GM23248 (cell line): Measurements from ENCODE around the gene TM9SF1. TPM values are rescaled to one million over a fixed set of nuclear protein-coding genes. Genes with fewer than 3 reads are reported as not detected.
A peak's percentile ranks its signal among the peaks of the same experiment; 100 is the strongest.

Experiments used
- DNase-seq: peaks from one replicate; pipeline ENCODE4 v3.0.0-alpha.2; 2015
- H2AFZ ChIP-seq: fragments of 200-600 bp; sonication (generic); 2 replicates; pipeline ENCODE4 v1.6.1; 2016; ENCODE audit warnings: antibody characterized with exemption
- H3F3A ChIP-seq: fragments of 200-600 bp; sonication (generic); 2 replicates; pipeline ENCODE4 v1.6.1; 2016; ENCODE audit warnings: mild to moderate bottlenecking, antibody characterized with exemption, mixed run types; ENCODE audit not compliant: insufficient read depth
- H3K27ac ChIP-seq: fragments of 200-600 bp; sonication (generic); 2 replicates; pipeline ENCODE4 v1.5.1; 2016; ENCODE audit warnings: mild to moderate bottlenecking
- H3K27me3 ChIP-seq: fragments of 200-600 bp; sonication (generic); replicated peaks from 2 replicates; pipeline ENCODE4 v1.6.1; 2016; ENCODE audit warnings: mild to moderate bottlenecking; ENCODE audit not compliant: insufficient read depth
- H3K36me3 ChIP-seq: fragments of 200-600 bp; sonication (generic); 2 replicates; pipeline ENCODE4 v1.6.1; 2016; ENCODE audit warnings: low read depth, mild to moderate bottlenecking
- H3K4me1 ChIP-seq: fragments of 200-600 bp; sonication (generic); 2 replicates; pipeline ENCODE4 v1.6.1; 2016; ENCODE audit warnings: mild to moderate bottlenecking; ENCODE audit not compliant: insufficient read depth
- H3K4me2 ChIP-seq: fragments of 200-600 bp; sonication (generic); one replicate; pipeline ENCODE4 v1.6.1; 2016; ENCODE audit warnings: mild to moderate bottlenecking; ENCODE audit not compliant: unreplicated experiment
- H3K4me3 ChIP-seq: fragments of 200-600 bp; sonication (generic); 2 replicates; pipeline ENCODE4 v1.5.1; 2016; ENCODE audit warnings: mild to moderate bottlenecking
- H3K79me2 ChIP-seq: fragments of 200-600 bp; sonication (generic); 2 replicates; pipeline ENCODE4 v1.6.1; 2016; ENCODE audit warnings: mild to moderate bottlenecking; ENCODE audit not compliant: insufficient read depth
- H3K9ac ChIP-seq: fragments of 200-600 bp; sonication (generic); 2 replicates; pipeline ENCODE4 v1.6.1; 2016; ENCODE audit warnings: mild to moderate bottlenecking
- H3K9me2 ChIP-seq: fragments of 200-600 bp; sonication (generic); 2 replicates; pipeline ENCODE4 v1.6.1; 2016; ENCODE audit warnings: mixed run types, mild to moderate bottlenecking, moderate library complexity; ENCODE audit not compliant: insufficient read depth
- H3K9me3 ChIP-seq: fragments of 200-600 bp; sonication (generic); one replicate; pipeline ENCODE4 v1.6.1; 2017; ENCODE audit warnings: low read depth
- H4K20me1 ChIP-seq: fragments of 200-600 bp; sonication (generic); 2 replicates; pipeline ENCODE4 v1.6.0; 2016; ENCODE audit not compliant: insufficient read depth
- EZH2 ChIP-seq: fragments of 200-600 bp; sonication (generic); IDR thresholded peaks from 2 replicates; pipeline ENCODE4 v1.6.1; 2018; ENCODE audit warnings: antibody characterized with exemption, mild to moderate bottlenecking; ENCODE audit not compliant: insufficient read depth, poor library complexity, severe bottlenecking
- EZH2phosphoT487 ChIP-seq: fragments of 200-600 bp; sonication (generic); IDR thresholded peaks from 2 replicates; pipeline ENCODE4 v1.6.1; 2018; ENCODE audit warnings: antibody characterized with exemption, moderate library complexity, mild to moderate bottlenecking, low read depth; ENCODE audit not compliant: insufficient read depth
- WGBS, 2 experiments: methylation state at CpG; one replicate each; pipeline ENCODE4 v1.1.6; 2015 to 2017; ENCODE audit warnings: low lambda C conversion rate in 2 of 2, low coverage in 1 of 2; ENCODE audit errors: missing lambda C conversion rate in 2 of 2; 5-methylcytosine and 5-hydroxymethylcytosine counted together
- in situ Hi-C: fragments of 300-500 bp; cut with MboI; formaldehyde crosslinking; loops from 2 replicates; pipeline ENCODE4 v1.15.0; 2020
- polyA plus RNA-seq: library from polyadenylated mRNA; unstranded; fragments of >200 nt; fragmentation: Nextera tagmentation; extraction: Ambion mirVana; gene quantifications from 2 replicates; pipeline ENCODE4 v1.2.1, GENCODE V29; 2016
- total RNA-seq: library from RNA; depleted of rRNA; stranded (reverse); fragments of >200 nt; shearing (Covaris generic); gene quantifications from 2 replicates; pipeline ENCODE4 v1.2.3, GENCODE V29; 2014

TM9SF1 gene
- total and polyA plus RNA-seq, 2 experiments from 2014 or later, result 93.8 to 102 TPM

DNA sequence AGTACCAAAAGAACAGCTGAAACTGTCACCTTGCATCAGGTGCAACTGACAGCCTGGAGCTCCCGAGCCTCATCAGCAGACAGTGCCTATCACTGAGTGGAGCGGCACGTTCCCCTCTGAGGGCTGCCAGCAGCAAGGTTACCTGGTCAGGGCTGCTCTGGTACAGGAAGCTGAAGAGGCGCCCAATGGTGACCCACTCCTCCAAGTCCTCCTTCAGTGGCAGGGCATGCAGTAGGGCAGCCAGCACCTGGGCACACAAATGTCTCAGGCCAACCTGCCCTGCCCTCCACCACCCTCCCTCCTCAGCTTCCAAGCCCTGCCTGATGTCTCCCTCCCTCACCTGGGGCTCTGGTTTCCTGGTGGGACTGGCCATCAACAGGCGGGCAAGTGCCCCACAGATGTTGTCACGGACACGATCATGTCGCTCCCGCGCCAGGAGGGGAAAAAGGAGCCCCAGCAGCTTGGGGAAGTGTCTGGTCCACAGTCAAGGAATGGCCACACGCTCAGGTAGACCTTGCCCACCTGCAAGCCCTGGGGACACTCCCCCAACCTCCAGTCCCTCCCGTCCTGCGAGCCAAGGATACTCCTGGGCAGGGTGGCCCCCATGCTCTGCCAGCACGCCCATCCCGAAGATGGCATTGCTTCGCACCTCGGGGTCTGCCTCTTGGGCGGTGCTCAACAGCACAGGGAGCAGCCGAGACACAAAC, 13.7 kb downstream of the TM9SF1 start:
- H2AFZ ChIP-seq, result no peak overlapping the region
- peaks cover 28% of the 10 kb centered on the region; the same call in 1 of the 2 replicates for H3K36me3 ChIP-seq
- in situ Hi-C loops, result no loop called here
- TF ChIP-seq EZH2 (no peak), EZH2phosphoT487 (no peak)
- H3K79me2 ChIP-seq, result peaks cover 4% of the 10 kb centered on the region
- WGBS, 2 experiments, result 90 to 95% methylated on average over 17 to 19 of the region's 19 CpGs
- peaks cover 9% of the 10 kb centered on the region; the same call in 1 of the 2 replicates for H3K4me1 ChIP-seq
- H3F3A ChIP-seq, result peaks cover 22% of the 10 kb centered on the region
- no peak overlapping the region for H3K27ac ChIP-seq
- H4K20me1 ChIP-seq, result no peaks in the 10 kb centered on the region
- no peaks in the 10 kb centered on the region for H3K9me2 ChIP-seq
- H3K4me2 ChIP-seq, result no peak overlapping the region
- no peaks in the 10 kb centered on the region for H3K27me3 ChIP-seq
- H3K9me3 ChIP-seq, result no peaks in the 10 kb centered on the region
- no peak overlapping the region for H3K4me3 ChIP-seq
- no peak for DNase-seq
- no peak overlapping the region for H3K9ac ChIP-seq

DNA sequence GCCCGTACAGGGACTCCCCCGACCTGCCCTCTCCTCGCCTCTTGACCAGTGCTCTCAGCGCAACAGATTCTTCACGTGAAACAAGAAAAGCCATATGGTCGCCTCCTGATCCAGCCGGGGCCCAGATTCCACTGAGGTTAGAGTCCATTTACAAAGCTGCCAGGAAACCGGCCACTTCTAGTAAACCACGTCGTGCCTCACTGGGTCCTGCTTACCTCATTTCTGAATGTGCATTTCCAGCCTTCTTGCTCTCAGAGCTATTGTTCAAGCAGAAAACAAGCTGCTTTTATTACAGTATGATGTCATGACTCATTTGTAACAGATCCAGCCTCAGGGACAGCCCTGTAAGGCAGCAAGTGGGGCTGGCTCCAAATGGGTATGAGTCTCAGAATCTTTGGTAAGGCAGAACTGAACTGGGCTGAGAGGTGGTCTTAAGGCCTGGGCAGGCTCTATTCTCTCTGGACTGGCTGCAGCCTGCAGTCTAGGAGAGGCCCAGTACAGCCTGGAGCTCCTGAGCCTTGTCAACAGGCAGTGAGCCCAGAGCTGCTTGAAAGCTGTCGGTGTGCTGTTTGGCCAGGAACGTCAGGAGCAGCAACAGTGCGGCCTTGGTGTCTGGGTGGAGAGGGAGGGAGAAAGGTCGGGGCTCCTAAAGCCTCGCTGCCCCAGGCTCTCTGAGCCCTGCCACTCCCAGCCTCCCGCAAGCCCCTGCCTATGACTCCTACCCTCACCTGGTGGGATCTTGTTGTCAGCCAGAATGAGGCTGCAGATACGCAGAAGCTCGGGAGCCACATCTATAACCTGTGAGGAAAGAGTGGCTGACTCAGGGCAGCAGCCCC, 15.1 kb downstream of the TM9SF1 start:
- no peak overlapping the region for H2AFZ ChIP-seq
- DNase-seq, result peak; percentile 92
- in situ Hi-C loops, result no loop called here
- H3K9me3 ChIP-seq, result no peaks in the 10 kb centered on the region
- peaks cover 22% of the 10 kb centered on the region for H3F3A ChIP-seq
- peak overlapping the region; percentile 86 for H3K27ac ChIP-seq
- H3K36me3 ChIP-seq, result peaks cover 28% of the 10 kb centered on the region; the same call in 1 of the 2 replicates
- no peaks in the 10 kb centered on the region for H4K20me1 ChIP-seq
- peak overlapping the region; percentile 21 for H3K4me2 ChIP-seq
- peak overlapping the region; percentile 68 for H3K9ac ChIP-seq
- WGBS, 2 experiments, result 51 to 56% methylated on average over 17 to 18 of the region's 18 CpGs
- no peaks in the 10 kb centered on the region for H3K27me3 ChIP-seq
- H3K79me2 ChIP-seq, result no peaks in the 10 kb centered on the region
- no peaks in the 10 kb centered on the region for H3K9me2 ChIP-seq
- H3K4me3 ChIP-seq, result no peak overlapping the region
- TF ChIP-seq EZH2phosphoT487 (no peak), EZH2 (no peak)
- H3K4me1 ChIP-seq, result peaks cover 9% of the 10 kb centered on the region; the same call in 1 of the 2 replicates

DNA sequence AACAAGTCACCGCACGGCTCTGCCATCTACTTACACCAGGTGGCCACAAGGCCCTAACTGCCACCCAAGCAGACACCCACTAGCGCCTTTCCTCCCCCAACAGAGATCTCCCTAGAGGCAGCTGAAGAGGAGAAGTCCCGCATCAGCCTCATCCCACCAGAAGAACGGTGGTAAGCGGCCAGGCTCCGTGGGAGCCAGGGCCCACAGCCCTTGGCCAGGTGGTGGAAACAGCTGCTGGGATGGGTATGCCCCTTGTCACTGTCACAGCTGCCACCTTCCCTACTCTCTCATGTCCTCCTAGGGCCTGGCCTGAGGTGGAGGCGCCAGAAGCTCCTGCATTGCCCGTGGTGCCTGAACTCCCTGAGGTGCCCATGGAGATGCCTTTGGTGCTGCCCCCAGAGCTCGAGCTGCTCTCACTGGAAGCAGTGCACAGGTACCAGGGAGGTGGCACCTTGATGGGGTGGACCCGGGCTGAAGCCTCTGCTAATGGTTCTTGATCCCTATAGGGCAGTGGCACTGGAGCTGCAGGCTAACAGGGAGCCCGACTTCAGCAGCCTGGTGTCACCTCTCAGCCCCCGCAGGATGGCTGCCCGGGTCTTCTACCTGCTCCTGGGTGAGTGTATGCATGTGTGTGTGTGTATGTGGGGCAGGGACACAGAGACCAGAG, 15.8 kb downstream of the TM9SF1 start:
- Histone ChIP-seq H2AFZ (no peak overlapping the region), H4K20me1 (no peaks in the 10 kb centered on the region), H3F3A (peaks cover 22% of the 10 kb centered on the region), H3K36me3 (peaks cover 28% of the 10 kb centered on the region; the same call in 1 of the 2 replicates), H3K4me1 (peaks cover 9% of the 10 kb centered on the region; the same call in 1 of the 2 replicates), H3K9me3 (no peaks in the 10 kb centered on the region), H3K9me2 (no peaks in the 10 kb centered on the region), H3K79me2 (no peaks in the 10 kb centered on the region), H3K27me3 (no peaks in the 10 kb centered on the region), H3K27ac (peak overlapping the region; percentile 86), H3K4me3 (no peak overlapping the region), H3K4me2 (peak overlapping the region; percentile 21), H3K9ac (peak overlapping the region; percentile 68)
- in situ Hi-C loops, result no loop called here
- WGBS, 2 experiments, result 83 to 87% methylated on average over 12 to 14 of the region's 14 CpGs
- TF ChIP-seq EZH2 (no peak), EZH2phosphoT487 (no peak)
- DNase-seq, result no peak

DNA sequence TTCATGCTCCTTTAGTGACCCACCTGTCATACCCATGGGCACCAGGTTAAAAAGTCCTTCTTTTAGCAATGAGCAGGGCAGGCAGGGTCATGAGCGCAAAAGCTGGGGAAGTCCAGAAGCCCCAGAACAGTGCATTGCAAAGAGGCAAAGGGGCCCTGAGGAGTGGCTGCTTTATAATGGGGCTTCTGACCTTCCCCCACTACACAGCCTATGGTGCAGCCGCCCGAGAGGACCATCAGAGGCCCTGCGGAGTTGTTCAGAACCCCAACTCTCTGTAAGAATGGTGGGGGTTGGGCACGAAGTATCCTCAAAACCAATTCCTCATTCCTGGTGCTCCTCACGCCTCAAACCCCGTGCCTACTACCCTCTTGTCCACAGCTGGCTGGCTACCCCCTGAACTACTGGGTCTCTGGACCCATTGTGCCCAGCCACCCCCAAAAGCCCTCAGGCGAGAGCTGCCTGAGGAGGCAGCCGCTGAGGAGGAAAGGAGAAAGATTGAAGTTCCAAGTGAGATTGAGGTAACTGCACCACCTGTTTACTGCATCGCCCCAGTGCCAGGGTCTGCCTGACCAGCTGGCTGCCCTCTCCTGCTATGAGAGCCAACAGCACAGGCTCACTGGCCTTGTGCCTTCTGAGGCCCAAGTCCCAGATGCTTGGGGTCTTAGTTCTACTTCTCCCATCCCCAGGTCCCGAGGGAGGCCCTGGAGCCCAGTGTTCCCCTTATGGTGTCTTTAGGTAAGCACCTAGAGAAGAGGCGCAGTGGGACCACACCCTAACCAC, 16.7 kb downstream of the TM9SF1 start:
- Histone ChIP-seq H3K4me2 (no peak overlapping the region), H3K9me2 (no peaks in the 10 kb centered on the region), H3K79me2 (no peaks in the 10 kb centered on the region), H3K27me3 (no peaks in the 10 kb centered on the region), H3K9ac (no peak overlapping the region), H2AFZ (no peak overlapping the region), H3K4me1 (peaks cover 9% of the 10 kb centered on the region; the same call in 1 of the 2 replicates), H3K27ac (no peak overlapping the region), H3K4me3 (no peak overlapping the region), H3K9me3 (no peaks in the 10 kb centered on the region), H3F3A (peaks cover 22% of the 10 kb centered on the region), H4K20me1 (no peaks in the 10 kb centered on the region), H3K36me3 (peaks cover 28% of the 10 kb centered on the region; the same call in 1 of the 2 replicates)
- no peak for DNase-seq
- 93% methylated on average over 12 of the region's 12 CpGs for whole genome bisulfite sequencing, 2 experiments
- TF ChIP-seq EZH2, result no peak
- no peak for TF ChIP-seq EZH2phosphoT487
- in situ Hi-C loops, result no loop called here
